IPS-18c (cell line): ENCODE data around the gene UVRAG.
"Not testable (repeated sequence)": the region's sequence is repeated elsewhere in the genome, so short reads cannot be mapped to it uniquely, and the experiment has no call there.

ENCODE experiments used
- H3K4me3 ChIP-seq: 2 replicates; pipeline ENCODE4 v1.7.0; 2013; ENCODE audit warnings: low read depth, mild to moderate bottlenecking, low read length, moderate library complexity; ENCODE audit not compliant: insufficient read depth
- H3K9me3 ChIP-seq: one replicate; pipeline ENCODE4 v1.6.1; 2013; ENCODE audit warnings: mild to moderate bottlenecking, low read length, moderate library complexity; ENCODE audit not compliant: control insufficient read depth, insufficient read depth

Gene UVRAG

GRCh38 chr11:75880343-75880742, 65.3 kb downstream of the UVRAG start:
- not testable (repeated sequence) for H3K4me3 ChIP-seq, H3K9me3 ChIP-seq

GRCh38 chr11:75884321-75884720, 69.3 kb downstream of the UVRAG start:
- no peak overlapping the region for H3K4me3 ChIP-seq
- H3K9me3 ChIP-seq, result no peaks in the 10 kb centered on the region

- Histone ChIP-seq H3K9me3 (peaks cover 2% of the 10 kb centered on the region), H3K4me3 (no peak overlapping the region)
Observed at GRCh38 chr11:75888416-75888815, 73.4 kb downstream of the UVRAG start.

- Histone ChIP-seq H3K9me3 (peaks cover 2% of the 10 kb centered on the region), H3K4me3 (no peak overlapping the region)
Observed at GRCh38 chr11:75891947-75892739, 77.1 kb downstream of the UVRAG start.

- H3K4me3 ChIP-seq, result no peak overlapping the region
- peaks cover 2% of the 10 kb centered on the region for H3K9me3 ChIP-seq
Observed at GRCh38 chr11:75893251-75893650, 78.2 kb downstream of the UVRAG start.

- Histone ChIP-seq H3K4me3 (no peak overlapping the region), H3K9me3 (peaks cover 2% of the 10 kb centered on the region)
Observed at GRCh38 chr11:75894036-75894585, 79.1 kb downstream of the UVRAG start.

GRCh38 chr11:75896843-75897419, 81.9 kb downstream of the UVRAG start:
- H3K4me3 ChIP-seq, result no peak overlapping the region
- peaks cover 2% of the 10 kb centered on the region for H3K9me3 ChIP-seq

GRCh38 chr11:75898871-75899270, 83.9 kb downstream of the UVRAG start:
- H3K4me3 ChIP-seq, result no peak overlapping the region
- H3K9me3 ChIP-seq, result no peaks in the 10 kb centered on the region

- H3K4me3 ChIP-seq, result no peak overlapping the region
- H3K9me3 ChIP-seq, result no peaks in the 10 kb centered on the region
Observed at GRCh38 chr11:75899806-75900205, 84.8 kb downstream of the UVRAG start.

- H3K4me3 ChIP-seq, result no peak overlapping the region
- H3K9me3 ChIP-seq, result no peaks in the 10 kb centered on the region
Observed at GRCh38 chr11:75900848-75901247, 85.8 kb downstream of the UVRAG start.

GRCh38 chr11:75902631-75903030, 87.6 kb downstream of the UVRAG start:
- no peaks in the 10 kb centered on the region for H3K9me3 ChIP-seq

GRCh38 chr11:75903276-75903675, 88.3 kb downstream of the UVRAG start:
- Histone ChIP-seq H3K9me3 (no peaks in the 10 kb centered on the region), H3K4me3 (no peak overlapping the region)

More at GRCh38 chr11:75902631-75903030, 87.6 kb downstream of the UVRAG start:
- H3K4me3 ChIP-seq, result no peak overlapping the region

- no peaks in the 10 kb centered on the region for H3K9me3 ChIP-seq
- H3K4me3 ChIP-seq, result no peak overlapping the region
Observed at GRCh38 chr11:75905434-75905833, 90.4 kb downstream of the UVRAG start.

GRCh38 chr11:75907906-75908527, 93.0 kb downstream of the UVRAG start:
- no peak overlapping the region for H3K4me3 ChIP-seq
- peaks cover 2% of the 10 kb centered on the region for H3K9me3 ChIP-seq

GRCh38 chr11:75910426-75911145, 95.6 kb downstream of the UVRAG start:
- Histone ChIP-seq H3K4me3 (no peak overlapping the region), H3K9me3 (peaks cover 2% of the 10 kb centered on the region)

GRCh38 chr11:75911459-75911858, 96.4 kb downstream of the UVRAG start:
- peaks cover 2% of the 10 kb centered on the region for H3K9me3 ChIP-seq
- no peak overlapping the region for H3K4me3 ChIP-seq

- H3K9me3 ChIP-seq, result peaks cover 2% of the 10 kb centered on the region
- no peak overlapping the region for H3K4me3 ChIP-seq
Observed at GRCh38 chr11:75913984-75914383, 99.0 kb downstream of the UVRAG start.
